Measurements from ENCODE around the gene LRCOL1.

GRCh38 chr12:132648616-132649225, 38.3 kb upstream of the LRCOL1 start:
- TF ChIP-seq POLR2A (IDR thresholded peaks at IDR 0.05) (no peak), CTCF (IDR thresholded peaks at IDR 0.05) (no peak)
